HepG2 (cell line): ENCODE data around the gene EPS8.

Experiments
- AHDC1 ChIP-seq: sonication (generic); formaldehyde crosslinking; IDR thresholded peaks from 2 replicates; pipeline ENCODE4 v1.5.1; 2020; ENCODE audit warnings: mild to moderate bottlenecking, missing genetic modification reagents, borderline replicate concordance
- CTCF ChIP-seq: sonication (generic); formaldehyde crosslinking; IDR thresholded peaks from 2 replicates; pipeline ENCODE4 v1.5.0; 2020; ENCODE audit warnings: mild to moderate bottlenecking, missing genetic modification reagents, moderate library complexity
- NRL ChIP-seq: sonication (generic); formaldehyde crosslinking; IDR thresholded peaks from 2 replicates; pipeline ENCODE4 v1.5.0; 2020; ENCODE audit warnings: missing genetic modification reagents, mild to moderate bottlenecking, moderate library complexity, borderline replicate concordance
- PLSCR1 ChIP-seq: sonication (generic); formaldehyde crosslinking; IDR thresholded peaks from 2 replicates; pipeline ENCODE4 v1.5.0; 2020; ENCODE audit warnings: missing genetic modification reagents, mild to moderate bottlenecking, borderline replicate concordance
- STAT5B ChIP-seq: sonication (generic); formaldehyde crosslinking; IDR thresholded peaks from 2 replicates; pipeline ENCODE4 v1.4.0; 2020; ENCODE audit warnings: missing genetic modification reagents
- THAP8 ChIP-seq: sonication (generic); formaldehyde crosslinking; IDR thresholded peaks from 2 replicates; pipeline ENCODE4 v1.5.1; 2020; ENCODE audit warnings: missing genetic modification reagents, mild to moderate bottlenecking, borderline replicate concordance

- TF ChIP-seq PLSCR1 (CRISPR knock-in tag) (no peak), CTCF (CRISPR knock-in tag) (no peak), AHDC1 (CRISPR knock-in tag) (peak; percentile 94; the same call in 1 of the 2 replicates), STAT5B (CRISPR knock-in tag) (no peak), NRL (CRISPR knock-in tag) (no peak), THAP8 (CRISPR knock-in tag) (no peak)
Measured at GRCh38 chr12:15629108-15629507, 160.1 kb downstream of the EPS8 start.
